Erythroblast (primary cell): Measurements from ENCODE around the gene PTTG1IP.

Source experiments
- GATA1 ChIP-seq: IDR thresholded peaks from 2 replicates; pipeline ENCODE4 v1.6.1; 2011; ENCODE audit warnings: low read depth, mild to moderate bottlenecking, control low read depth, low read length, moderate library complexity
- POLR2A ChIP-seq: IDR thresholded peaks from 2 replicates; pipeline ENCODE4 v1.6.1; 2011; ENCODE audit warnings: mild to moderate bottlenecking, low read length

DNA sequence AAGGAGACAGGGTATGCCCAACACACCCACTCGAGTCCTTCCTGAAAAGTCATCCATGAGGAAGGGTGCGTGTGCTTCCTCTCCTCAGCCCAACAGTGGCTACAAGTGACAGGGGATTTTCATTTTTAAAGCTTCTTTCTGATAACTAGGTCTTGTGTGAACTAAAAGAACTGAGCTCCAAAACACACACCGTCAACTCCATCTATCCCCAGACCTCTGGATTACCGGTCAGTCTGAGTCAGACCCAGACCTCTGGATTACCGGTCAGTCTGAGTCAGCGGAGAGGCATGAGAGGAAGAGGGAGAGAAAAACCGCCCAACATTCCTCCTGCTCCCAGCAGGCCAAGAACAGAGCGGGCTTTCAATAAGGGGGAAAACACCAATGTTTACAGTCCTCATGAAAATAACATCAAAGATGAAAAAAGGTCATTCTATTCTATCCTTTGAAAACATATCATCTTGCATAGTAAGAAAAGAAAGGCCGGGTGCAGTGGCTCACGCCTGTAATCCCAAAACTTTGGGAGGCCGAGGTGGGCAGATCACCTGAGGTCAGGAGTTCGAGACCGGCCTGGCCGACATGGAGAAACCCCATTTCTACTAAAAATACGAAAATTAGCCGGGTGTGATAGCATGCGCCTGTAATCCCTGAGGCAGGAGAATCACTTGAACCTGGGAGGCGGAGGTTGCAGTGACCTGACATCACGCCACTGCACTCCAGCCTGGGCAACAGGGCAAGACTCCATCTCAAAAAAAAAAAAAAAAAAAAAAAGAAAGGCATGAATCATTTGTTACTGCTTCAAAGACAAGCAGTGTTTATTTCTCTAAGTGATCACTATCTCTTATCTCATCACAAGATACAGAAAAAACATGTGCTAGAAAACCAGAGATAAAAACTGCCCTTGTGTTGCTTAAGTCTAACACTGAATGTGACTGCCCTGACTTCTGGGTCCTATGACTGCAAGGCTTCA lies 3.4 kb downstream of the PTTG1IP start:
- TF ChIP-seq POLR2A (no peak), GATA1 (no peak)
